ENCODE measurements around the gene ATMIN.

The ATMIN gene

DNA sequence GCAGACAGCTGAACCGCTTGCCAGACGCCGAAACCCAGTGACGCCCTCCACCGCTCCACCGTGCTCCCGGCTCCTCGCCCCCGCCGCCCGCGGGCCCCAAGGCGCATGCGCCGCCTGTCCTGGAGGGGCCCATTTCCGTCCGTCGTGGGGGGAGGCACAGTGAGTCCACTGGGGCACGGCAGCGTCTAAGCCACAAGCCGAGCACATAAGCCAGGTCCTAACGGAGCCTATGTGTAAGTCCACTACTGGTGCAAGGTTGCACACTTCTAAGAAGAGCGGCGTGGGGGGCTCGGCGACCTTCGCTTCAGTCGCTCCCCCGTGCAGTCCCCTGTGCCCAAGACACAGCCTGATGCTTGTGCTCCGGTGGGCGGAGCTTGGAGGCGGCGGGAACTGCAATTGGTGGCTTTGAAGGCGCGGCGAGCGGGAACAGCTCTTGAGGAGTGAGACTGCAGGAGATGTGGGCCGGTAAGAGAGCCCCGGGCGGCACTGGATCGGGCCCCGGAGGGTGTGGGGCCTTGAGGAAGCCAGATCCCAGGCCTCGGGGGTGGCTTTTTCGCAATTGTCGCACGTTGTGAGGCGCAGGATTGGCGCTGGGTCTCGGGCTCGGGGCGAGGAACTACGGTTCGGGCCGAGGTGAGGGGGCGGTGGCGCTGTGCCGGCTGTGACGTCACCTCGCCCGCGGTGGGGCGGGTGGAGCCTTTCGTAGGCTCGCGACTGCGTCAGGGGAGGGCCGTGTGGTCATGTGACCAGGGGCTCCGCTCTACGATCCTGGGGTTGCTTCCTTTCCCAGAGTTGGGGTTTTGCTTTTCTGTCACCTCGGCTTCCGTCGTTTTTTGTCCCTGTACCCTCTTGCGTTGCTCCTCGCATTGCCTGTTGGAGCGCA is 28.6 kb upstream of the ATMIN start, which contains the start of the genes CENPN and CMC2:
Gene CENPN (plus strand): TSS at position 402 of the 883 bp plus-strand sequence. CDS start 4,726 bp downstream, outside the sequence.
Gene CMC2 (minus strand): TSS at position 73 of the 883 bp plus-strand sequence. CDS start 9,491 bp downstream, outside the sequence.
- peak; percentile 80 for DNase-seq

GRCh38 chr16:81008505-81008789 is 27.2 kb upstream of the ATMIN start:
- DNase-seq, result no peak

DNA sequence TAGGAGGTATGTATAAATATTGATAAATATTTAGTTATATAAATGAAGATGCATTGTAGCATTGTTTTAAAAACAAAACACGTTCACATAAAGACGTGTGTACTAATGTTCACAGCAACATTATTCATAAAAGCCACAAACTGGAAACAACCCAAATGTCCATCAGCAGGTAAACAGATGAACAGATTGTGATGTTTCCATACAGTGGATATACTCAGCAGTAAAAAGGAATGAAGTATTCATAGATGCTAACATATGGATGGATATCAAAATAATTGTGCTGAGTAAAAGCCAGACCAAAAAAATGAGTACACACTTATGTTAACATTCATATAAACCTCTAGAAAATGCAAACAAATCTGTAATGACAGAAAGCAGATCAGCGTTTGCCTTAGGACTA is 22.7 kb upstream of the ATMIN start:
- no peak for DNase-seq

DNA sequence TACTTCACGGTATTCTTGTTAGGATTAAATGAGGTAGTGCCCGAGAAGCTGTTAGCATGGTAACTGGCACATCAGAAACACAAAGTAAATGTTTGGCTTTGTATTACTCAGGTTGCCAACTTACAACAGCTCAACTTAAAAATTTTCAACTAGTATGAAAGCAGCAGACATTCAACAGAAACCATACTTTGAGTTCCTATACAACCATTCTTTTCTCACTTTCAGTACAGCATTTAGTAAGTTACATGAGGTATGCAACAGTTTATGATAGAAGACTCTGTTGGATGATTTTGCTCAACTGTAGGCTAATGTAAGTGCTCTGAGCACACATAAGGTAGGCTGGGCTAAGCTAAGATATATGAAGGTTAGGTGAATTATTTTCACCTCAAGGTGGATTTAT is 21.0 kb upstream of the ATMIN start:
- DNase-seq, result no peak

- DNase-seq, result no peak
These were observed 17.1 kb upstream of the ATMIN start for GRCh38 chr16:81018496-81018895.

- no peak for DNase-seq
These were observed 9.2 kb upstream of the ATMIN start for GRCh38 chr16:81026429-81026828.

GRCh38 chr16:81029930-81030604 is 5.6 kb upstream of the ATMIN start:
- no peak for DNase-seq

DNA sequence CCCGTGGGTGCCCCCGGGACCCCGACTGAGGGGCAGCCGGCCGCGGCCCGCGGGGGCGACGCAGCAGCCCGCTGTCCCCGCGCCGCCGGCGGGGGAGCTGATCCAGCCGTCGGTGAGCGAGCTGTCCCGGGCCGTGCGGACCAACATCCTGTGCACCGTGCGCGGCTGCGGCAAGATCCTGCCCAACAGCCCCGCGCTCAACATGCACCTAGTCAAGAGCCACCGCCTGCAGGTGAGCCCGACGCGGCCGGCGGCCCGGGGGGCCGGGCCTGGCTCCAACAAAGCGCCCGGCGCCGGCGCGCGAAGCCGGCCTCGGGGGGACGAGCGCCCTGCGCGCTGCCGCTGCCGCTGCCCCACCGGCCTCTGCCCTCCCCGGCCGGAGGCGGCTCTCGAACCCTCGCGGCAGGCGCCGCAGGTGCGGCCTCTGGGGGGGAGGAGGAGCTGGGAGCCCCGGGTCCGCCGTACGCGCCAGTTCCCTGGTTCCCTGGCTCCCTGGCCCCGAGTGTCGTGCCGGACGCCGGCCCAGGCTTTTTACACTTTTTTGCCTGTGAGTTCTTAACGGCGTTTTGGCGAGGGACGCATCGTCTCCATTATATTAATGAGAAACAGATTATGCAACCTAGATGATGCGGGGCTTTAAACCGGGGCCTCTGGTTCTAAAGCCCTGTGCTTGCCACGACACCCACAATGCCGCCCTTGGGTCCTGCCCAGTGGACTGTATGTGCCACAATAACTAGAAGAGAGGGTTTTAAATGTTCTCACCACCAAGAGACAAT is 521 bp downstream of the ATMIN start:
- peak; percentile 4 for DNase-seq

DNA sequence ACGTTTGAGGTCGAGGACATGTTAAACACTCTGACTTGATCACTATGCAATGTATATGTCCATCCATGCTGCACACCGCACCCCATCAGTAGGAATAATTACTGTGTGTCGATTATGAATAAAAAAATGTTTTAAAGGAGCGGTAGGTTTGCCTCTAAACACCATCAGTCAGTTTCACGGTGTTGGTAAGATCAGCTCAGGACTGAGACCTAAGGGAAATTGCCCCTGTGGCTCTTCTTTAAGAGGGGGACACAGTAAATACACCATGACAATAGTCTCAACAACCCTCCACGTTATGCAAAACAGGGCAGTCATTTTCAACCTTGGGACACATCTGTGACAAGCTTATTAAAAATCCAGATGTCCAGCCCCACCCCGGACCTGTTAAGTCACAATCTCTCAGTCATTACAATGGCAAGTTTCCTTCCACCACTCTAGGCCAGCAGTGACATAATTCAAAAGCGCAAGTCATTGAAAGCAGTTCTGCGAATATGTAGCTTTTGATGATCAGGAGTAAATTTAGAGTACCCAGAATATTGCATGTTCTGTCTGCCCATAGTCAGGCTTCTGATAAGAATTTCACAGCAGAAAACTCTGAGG is 1.2 kb downstream of the ATMIN start:
- no peak for DNase-seq

GRCh38 chr16:81040131-81040530 is 4.5 kb downstream of the ATMIN start:
- no peak for DNase-seq

- no peak for DNase-seq
These were observed 5.2 kb downstream of the ATMIN start for GRCh38 chr16:81040842-81041241.

GRCh38 chr16:81041696-81042095 is 6.1 kb downstream of the ATMIN start:
- no peak for DNase-seq

GRCh38 chr16:81042821-81043220 is 7.2 kb downstream of the ATMIN start:
- no peak for DNase-seq

DNA sequence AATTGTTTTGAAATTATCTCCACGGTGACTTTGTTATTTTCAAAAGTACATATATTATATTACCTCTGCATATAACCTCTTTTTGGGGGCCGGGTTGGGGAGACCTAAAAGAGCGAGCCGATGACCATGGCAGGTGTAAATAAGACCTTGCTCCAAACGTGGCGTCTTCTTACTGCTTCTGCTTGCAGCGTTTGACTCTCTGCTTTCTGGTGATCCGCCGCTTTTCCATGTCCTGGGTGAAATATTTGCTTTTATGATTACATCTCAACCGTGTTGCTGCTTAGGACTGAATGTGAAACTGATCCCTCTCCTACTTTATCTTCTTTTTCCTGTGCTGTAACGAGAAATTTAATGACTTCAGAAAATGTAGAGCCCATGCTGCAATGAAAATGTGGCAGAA is 18.1 kb downstream of the ATMIN start:
- no peak for DNase-seq

- no peak for DNase-seq
These were observed 25.1 kb downstream of the ATMIN start for GRCh38 chr16:81060576-81061306.

- no peak for DNase-seq
These were observed 25.6 kb downstream of the ATMIN start for GRCh38 chr16:81061307-81061640.

DNA sequence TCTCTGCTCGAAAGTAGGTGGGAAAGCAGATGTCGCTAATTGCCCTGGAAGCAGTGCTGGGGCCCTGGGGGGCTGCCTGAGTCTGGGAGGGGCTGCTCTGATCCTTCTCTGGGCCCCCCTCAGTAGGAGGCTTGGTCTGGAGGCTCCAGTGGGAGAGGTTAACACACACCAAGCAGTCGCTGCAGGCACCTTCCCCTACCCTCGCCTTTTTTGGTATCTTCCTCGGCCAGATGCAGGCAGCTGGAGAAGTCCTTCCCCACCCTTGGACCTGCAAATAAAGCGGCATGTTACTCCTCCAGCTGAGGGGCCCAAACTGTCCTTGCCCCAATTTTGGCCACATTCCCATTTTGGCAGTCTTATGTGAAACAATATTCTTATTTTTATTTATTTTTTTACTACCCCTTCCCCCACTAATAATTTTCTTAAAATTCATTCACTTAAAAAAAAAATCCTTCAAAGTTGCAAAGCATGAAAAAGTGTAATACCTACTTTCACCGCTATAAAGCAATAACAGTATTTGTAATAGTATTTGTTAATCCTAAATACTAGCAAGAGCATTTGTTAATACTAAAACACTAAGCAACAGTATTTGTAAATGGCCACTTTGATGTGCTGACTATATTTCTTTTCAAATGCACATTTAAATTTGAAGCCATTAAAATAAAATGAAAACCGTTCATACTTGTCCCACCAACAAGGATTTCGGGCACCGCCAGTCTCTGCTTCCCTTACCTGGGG is 26.4 kb downstream of the ATMIN start:
- no peak for DNase-seq

- no peak for DNase-seq
These were observed 31.0 kb downstream of the ATMIN start for GRCh38 chr16:81066681-81067080.

DNA sequence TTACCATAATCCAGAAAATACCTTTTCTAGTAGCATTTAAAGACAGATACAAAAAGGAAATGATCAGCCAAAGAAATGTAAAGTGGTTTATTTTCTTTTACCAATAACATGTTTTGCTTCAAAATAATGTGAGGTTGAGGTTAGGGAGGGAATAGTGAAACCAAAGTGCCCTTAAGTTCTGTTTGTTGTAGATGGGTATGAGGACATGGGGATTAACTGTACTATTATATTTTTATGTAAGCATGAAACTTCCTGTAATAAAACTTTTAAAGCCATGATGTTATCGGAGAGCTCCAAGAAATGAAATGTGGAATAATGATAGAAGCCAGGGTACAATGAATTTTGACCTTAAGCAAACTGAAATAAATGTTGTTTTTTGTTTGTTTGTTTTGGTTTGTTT is 31.5 kb downstream of the ATMIN start:
- no peak for DNase-seq

DNA sequence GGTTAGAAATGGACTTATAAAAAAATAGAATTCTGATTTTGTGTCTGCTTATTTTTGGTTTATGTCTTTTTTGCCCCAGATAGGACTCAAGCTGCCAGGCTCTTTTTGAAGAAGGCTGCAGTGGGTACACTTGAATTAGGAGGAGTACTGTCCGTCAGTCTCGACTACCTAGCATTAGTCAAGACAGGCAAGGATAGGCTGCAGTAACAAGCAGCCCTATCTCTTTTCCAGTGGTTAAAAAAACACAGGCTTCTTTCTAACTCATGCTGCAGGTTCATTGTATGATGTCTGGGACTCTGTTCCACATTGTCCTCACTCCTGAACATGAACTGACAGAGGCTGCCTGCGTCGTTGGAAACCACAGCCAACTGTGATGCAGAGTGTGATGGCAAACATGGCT is 33.4 kb downstream of the ATMIN start:
- no peak for DNase-seq

GRCh38 chr16:81070979-81071378 is 35.3 kb downstream of the ATMIN start:
- DNase-seq, result no peak

GRCh38 chr16:81071805-81072204 is 36.2 kb downstream of the ATMIN start:
- no peak for DNase-seq
